CD4-positive, alpha-beta T cell treated with Interleukin-21 for 1 hour (primary cell): ENCODE data around the gene CERS5.
"Not testable (repeated sequence)": the region's sequence is repeated elsewhere in the genome, so short reads cannot be mapped to it uniquely, and the experiment has no call there.

Source experiments
- DNase-seq: peaks from one replicate; pipeline ENCODE4 v3.0.0-alpha.2; 2020

CERS5 gene

GRCh38 chr12:50185970-50186663, 18.9 kb upstream of the CERS5 start:
- DNase-seq, result no peak

- DNase-seq, result no peak
Measured at GRCh38 chr12:50185301-50185895, 18.2 kb upstream of the CERS5 start.

DNA sequence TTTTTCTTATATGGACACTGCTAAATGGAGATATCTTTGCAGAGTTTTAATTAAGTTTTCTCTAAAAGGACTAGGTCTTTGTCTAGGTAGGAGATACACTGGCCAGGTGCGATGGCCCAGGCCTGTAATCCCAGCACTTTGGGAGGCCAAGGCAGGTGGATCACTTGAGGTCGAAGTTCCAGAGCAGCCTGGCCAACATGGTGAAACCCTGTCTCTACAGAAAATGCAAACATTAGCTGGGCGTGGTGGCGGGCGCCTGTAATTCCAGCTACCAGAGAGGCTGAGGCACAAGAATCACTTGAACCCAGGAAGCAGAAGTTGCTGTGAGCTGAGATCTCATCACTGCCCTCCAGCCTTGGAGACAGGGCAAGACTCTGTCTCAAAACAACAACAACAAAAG, 17.1 kb upstream of the CERS5 start:
- no peak for DNase-seq

GRCh38 chr12:50182461-50182860, 15.3 kb upstream of the CERS5 start:
- DNase-seq, result no peak

- no peak for DNase-seq
Measured at GRCh38 chr12:50181691-50182090, 14.5 kb upstream of the CERS5 start.

DNA sequence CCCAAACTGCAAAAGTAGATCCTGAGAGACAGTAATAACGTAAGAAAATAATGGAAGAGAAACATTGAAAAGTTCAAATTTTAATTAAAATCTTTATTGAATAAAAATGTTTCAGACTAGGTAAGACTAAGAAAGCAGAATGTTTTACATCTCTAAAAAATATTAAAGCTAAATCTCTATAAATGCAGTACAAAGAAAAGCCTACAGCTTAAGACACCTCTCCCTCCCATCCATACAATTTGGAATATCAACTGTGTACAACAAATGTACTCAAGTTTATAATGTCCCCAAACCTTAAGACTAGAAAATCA, 8.5 kb upstream of the CERS5 start:
- DNase-seq, result no peak

- peak; percentile 66 for DNase-seq
Measured at GRCh38 chr12:50174971-50175715, 8.0 kb upstream of the CERS5 start.

DNA sequence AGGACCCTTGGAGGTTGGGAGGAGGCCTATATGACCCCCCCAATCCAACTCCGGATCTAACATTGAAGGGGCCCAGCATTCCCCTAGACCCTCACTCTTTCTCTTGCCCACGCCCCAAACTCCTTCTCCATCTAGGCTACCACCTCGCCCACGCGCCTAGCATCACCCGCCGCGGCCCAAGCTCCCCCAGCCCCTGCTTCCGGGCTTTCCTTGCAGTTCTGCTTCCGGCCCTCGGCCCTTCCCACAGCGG, 445 bp downstream of the CERS5 start:
- DNase-seq, result no peak

GRCh38 chr12:50164963-50165362, 2.2 kb downstream of the CERS5 start:
- DNase-seq, result no peak

- DNase-seq, result no peak
Measured at GRCh38 chr12:50162230-50162629, 4.9 kb downstream of the CERS5 start.

DNA sequence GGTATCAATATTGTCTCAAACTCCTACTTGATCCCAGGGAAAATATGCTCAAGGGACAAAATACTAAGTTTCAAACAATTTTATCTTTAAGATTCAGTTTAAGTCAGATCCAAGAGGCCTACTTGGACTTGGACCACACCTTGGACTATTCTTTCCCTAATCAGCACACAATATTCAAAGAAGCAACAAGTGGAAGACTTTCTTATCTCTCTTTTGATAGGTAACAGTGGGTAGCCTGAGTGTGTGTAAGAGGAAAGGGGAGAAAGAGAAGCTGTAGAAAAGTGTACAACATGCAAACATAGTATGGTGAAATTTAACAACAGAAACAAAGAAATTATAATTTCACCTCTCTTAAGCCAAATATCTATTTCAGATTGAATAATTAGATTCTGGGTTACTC, 6.5 kb downstream of the CERS5 start:
- DNase-seq, result no peak

- no peak for DNase-seq
Measured at GRCh38 chr12:50157259-50157658, 9.9 kb downstream of the CERS5 start.

DNA sequence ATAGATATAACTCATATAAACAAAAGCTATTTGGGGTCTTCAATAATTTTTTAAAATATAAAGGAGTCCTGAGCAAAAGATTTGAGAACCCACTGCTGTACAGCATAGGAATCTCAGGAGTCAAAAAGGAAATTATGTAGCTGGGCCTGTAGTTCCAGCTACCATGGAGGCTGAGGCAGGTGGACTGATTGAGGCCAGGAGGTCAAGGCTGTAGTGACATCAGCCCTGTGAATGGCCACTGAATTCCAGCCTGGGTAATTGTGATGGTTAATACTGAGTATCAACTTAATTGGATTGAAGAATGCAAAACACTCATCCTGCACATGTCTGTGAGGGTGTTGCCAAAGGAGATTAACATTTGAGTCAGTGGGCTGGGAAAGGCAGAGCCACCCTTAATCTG, 10.5 kb downstream of the CERS5 start:
- no peak for DNase-seq

- not testable (repeated sequence) for DNase-seq
Measured at GRCh38 chr12:50154947-50155346, 12.2 kb downstream of the CERS5 start.

GRCh38 chr12:50151047-50151687, 16.0 kb downstream of the CERS5 start:
- DNase-seq, result no peak

- DNase-seq, result no peak
Measured at GRCh38 chr12:50149311-50149710, 17.9 kb downstream of the CERS5 start.

DNA sequence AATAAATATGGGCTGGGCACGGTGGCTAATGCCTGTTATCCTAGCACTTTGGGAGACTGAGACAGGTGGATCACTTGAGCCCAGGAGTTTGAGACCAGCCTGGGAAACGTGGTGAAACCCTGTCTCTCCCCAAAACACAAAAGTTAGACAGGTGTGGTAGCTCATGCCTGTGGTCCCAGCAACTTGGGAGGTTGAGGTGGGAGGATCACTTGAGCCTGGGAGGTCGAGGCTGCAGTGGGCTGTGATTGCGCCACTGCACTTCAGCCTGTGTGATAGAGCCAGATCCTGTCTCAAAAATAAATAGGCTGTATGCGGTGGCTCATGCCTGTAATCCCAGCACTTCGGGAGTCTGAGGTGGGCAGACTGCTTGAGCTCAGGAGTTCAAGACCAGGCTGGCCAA, 19.2 kb downstream of the CERS5 start:
- not testable (repeated sequence) for DNase-seq

GRCh38 chr12:50147281-50147680, 19.9 kb downstream of the CERS5 start:
- DNase-seq, result no peak

DNA sequence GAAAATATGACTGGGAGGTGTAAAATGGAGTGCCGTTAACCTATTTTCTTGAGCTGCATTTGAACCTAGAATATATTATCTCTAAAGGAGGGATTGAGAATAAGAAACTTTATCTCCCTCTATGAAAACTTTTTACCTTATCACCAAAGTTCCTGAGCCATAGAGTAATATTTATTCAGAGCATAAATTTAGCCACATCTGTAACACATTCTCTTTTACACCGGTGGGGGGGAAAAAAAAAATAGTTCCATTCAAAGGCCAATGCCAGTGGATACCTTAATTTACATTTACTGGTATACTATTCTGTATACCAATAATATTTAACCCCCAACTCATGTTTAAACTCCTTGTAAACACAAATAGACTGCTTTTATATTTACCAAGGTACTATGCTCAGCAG, 21.7 kb downstream of the CERS5 start:
- DNase-seq, result no peak

DNA sequence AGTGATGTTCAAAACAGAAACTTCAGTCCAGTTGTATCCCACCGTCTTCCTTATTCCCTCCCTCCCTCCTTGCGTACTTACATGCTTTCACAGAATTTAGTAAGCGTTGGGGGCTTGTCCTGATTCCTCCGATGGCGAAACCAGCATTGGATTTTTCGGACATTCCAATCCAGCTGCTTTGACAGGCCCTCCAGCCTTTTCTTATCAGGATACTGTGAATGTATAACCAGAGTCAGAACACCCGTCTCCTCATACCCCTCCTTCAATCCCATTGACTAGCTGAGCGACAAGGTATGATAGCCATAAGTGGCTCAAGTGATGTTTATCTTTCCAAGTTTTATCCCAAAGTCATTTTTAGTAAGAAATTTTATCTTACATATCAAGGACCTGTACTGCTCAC, 24.2 kb downstream of the CERS5 start:
- DNase-seq, result no peak

GRCh38 chr12:50132505-50133135, 34.5 kb downstream of the CERS5 start:
- DNase-seq, result peak; percentile 67

DNA sequence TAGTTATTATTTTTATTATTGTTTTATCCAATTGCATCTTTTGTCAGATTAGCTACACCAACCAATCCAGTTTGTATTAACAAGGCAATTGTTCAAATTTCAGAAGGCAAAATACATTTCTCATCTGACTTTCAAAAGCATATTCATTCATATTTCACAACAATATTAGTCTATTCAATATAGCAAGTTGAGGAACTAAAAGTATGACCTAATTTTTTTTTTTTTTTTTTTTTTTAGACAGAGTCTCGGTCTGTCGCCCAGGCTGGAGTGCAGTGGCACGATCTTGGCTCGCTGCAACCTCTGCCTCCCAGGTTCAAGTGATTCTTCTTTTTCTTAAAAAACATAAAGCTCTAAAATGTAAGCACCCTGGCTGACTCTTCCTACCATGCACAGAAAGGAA, 37.9 kb downstream of the CERS5 start:
- DNase-seq, result no peak

DNA sequence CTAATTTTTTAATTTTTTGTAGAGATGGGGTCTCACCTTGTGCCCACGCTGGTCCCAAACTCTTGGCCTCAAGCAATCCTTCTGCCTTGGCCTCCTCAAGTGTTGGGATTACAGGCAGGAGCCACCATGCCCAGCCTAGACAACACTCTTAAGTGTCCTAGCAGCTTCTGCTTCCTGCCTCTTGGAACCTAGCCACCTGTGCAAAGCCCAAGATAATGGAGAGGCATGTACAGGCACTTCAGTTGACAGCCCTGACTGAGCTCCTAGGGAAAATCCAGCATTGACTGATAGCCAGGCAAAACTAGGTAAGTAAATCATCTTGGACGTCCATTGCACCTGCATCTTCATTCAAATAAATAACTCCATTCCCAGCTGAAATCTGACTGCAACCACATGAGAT, 39.6 kb downstream of the CERS5 start:
- no peak for DNase-seq

DNA sequence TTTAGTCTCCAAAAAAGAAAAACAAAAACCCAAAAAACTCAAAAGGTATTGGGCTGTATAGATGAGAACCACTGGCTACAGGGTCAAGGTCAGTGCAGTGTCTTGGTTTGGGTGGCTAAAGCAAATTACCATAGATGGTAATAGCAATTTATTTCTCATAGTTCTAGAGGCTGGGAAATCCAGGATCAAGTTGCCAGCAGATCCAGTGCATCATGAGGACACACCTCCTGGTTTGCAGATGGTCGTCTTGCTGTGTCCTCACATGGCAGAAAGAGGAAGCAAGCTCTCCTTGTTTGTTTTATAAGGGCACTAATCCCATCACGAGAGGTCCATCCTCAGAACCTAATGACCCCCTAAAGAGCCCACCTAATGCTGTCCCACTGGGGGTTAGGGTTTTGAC, 44.0 kb downstream of the CERS5 start:
- DNase-seq, result no peak
